GM12878 (cell line): ENCODE data around the gene HMCN2. TPM values are rescaled to one million over a fixed set of nuclear protein-coding genes. Genes with fewer than 3 reads are reported as not detected.

Experiments used
- ATAC-seq: fragments of 200-7000 bp; cut with Tn5 transposase; 3 replicates; pipeline ENCODE4 v1.9.1; 2020; ENCODE audit warnings: mild to moderate bottlenecking, moderate library complexity
- BruUV-seq: library from RNA; stranded (reverse); fragments of 400-500 nt; replicated peaks from 2 replicates; lab custom pipeline; 2021; lab: Mats Ljungman, UMichigan
- CTCF ChIA-PET: fragments of 300-600 bp; sonication (Branson Sonifier 250); formaldehyde crosslinking; extraction: SDS; loops from one replicate; lab custom pipeline; 2021; ENCODE audit warnings: inconsistent platforms; lab: Yijun Ruan, JAX
- POLR2A ChIA-PET: fragments of 350-600 bp; formaldehyde crosslinking; extraction: SDS; loops from one replicate; lab custom pipeline; 2021; ENCODE audit warnings: inconsistent platforms; lab: Charles Lee
- RAD21 ChIA-PET: fragments of 300-600 bp; sonication (Branson Sonifier 250); formaldehyde crosslinking; loops from one replicate; lab custom pipeline; 2023; ENCODE audit warnings: antibody characterized with exemption; ENCODE audit not compliant: unreplicated experiment; lab: Charles Lee
- SMC1A ChIA-PET: fragments of 300-600 bp; sonication (Branson Sonifier 250); formaldehyde crosslinking; loops from one replicate; lab custom pipeline; 2023; ENCODE audit not compliant: unreplicated experiment, uncharacterized antibody; lab: Charles Lee
- DNase-seq: peaks from one replicate; pipeline ENCODE4 v3.0.0-alpha.2; 2011; ENCODE audit warnings: low read depth, low spot score
- FAIRE-seq: peaks from 3 replicates; lab custom pipeline; 2011; peaks lifted over from hg19 to GRCh38; lab: Jason Lieb, UNC
- H2AFZ ChIP-seq: 2 replicates; pipeline ENCODE4 v1.6.0; 2011; ENCODE audit warnings: low read depth, low read length, control low read depth; ENCODE audit not compliant: control insufficient read depth
- H3K27ac ChIP-seq: 2 replicates; pipeline ENCODE4 v1.5.1; 2011; ENCODE audit warnings: control low read depth; ENCODE audit not compliant: control insufficient read depth, insufficient read depth
- H3K27me3 ChIP-seq, 2 experiments: replicated peaks in 1 of 2; 2 replicates each; pipeline versions ENCODE4 v1.6.0 to v1.6.1; 2011; ENCODE audit warnings: low read length in 1 of 2; ENCODE audit not compliant: control insufficient read depth in 2 of 2, insufficient read depth in 2 of 2
- H3K36me3 ChIP-seq, 2 experiments: 2 replicates each; pipeline ENCODE4 v1.5.1; 2011; ENCODE audit warnings: low read length in 1 of 2; ENCODE audit not compliant: control insufficient read depth in 2 of 2, insufficient read depth in 2 of 2
- H3K4me1 ChIP-seq: 2 replicates; pipeline ENCODE4 v1.6.1; 2011; ENCODE audit warnings: mild to moderate bottlenecking, low read length, moderate library complexity, mixed read lengths; ENCODE audit not compliant: control insufficient read depth, insufficient read depth
- H3K4me2 ChIP-seq: 2 replicates; pipeline ENCODE4 v1.6.0; 2011; ENCODE audit warnings: control low read depth; ENCODE audit not compliant: control insufficient read depth, insufficient read depth
- H3K4me3 ChIP-seq: fragments of 200-600 bp; sonication (generic); 2 replicates; pipeline ENCODE4 v1.5.1; 2016
- H3K79me2 ChIP-seq: 2 replicates; pipeline ENCODE4 v1.6.0; 2011; ENCODE audit warnings: low read length; ENCODE audit not compliant: control insufficient read depth, insufficient read depth
- H3K9ac ChIP-seq: 2 replicates; pipeline ENCODE4 v1.8.0; 2011; ENCODE audit warnings: low read length, control low read depth, mixed read lengths; ENCODE audit not compliant: control insufficient read depth, insufficient read depth
- H3K9me3 ChIP-seq: replicated peaks from 3 replicates; pipeline ENCODE4 v1.5.1; 2011; ENCODE audit warnings: mild to moderate bottlenecking, low read length; ENCODE audit not compliant: control insufficient read depth, insufficient read depth
- H4K20me1 ChIP-seq: 2 replicates; pipeline ENCODE4 v1.6.0; 2011; ENCODE audit not compliant: control insufficient read depth, insufficient read depth
- E4F1 ChIP-seq: fragments of 450-650 bp; IDR thresholded peaks from 2 replicates; pipeline ENCODE4 v1.6.1; 2018; ENCODE audit warnings: borderline replicate concordance, mild to moderate bottlenecking; ENCODE audit not compliant: partially characterized antibody
- POLR2AphosphoS2 ChIP-seq: IDR thresholded peaks from 2 replicates; pipeline ENCODE4 v1.6.1; 2011; ENCODE audit warnings: low read depth, mild to moderate bottlenecking, low read length, improper control_type of control experiment, moderate library complexity
- POU2F2 ChIP-seq: IDR thresholded peaks from 3 replicates; pipeline ENCODE4 v1.6.1; 2011; ENCODE audit warnings: low read depth, mild to moderate bottlenecking, low read length, borderline replicate concordance
- SUZ12 ChIP-seq: fragments of 200-600 bp; sonication (generic); IDR thresholded peaks from one replicate; pipeline ENCODE4 v1.6.1; 2018; ENCODE audit warnings: antibody characterized with exemption, mild to moderate bottlenecking; ENCODE audit not compliant: unreplicated experiment
- WGBS: methylation state at CpG from one replicate; pipeline ENCODE4 v1.1.6; 2016; ENCODE audit warnings: low lambda C conversion rate; ENCODE audit not compliant: insufficient replicate concordance, insufficient coverage; ENCODE audit errors: missing lambda C conversion rate; 5-methylcytosine and 5-hydroxymethylcytosine counted together
- in situ Hi-C: fragments of 300-500 bp; cut with MboI; formaldehyde crosslinking; loops from 9 replicates; pipeline ENCODE4 v1.14.3; 2018; ENCODE audit warnings: mixed read lengths
- intact Hi-C: fragments of 100-400 bp; cut with micrococcal nuclease; formaldehyde crosslinking; loops from one replicate; pipeline ENCODE4 v1.14.2; 2022; ENCODE audit not compliant: unreplicated experiment
- polyA plus RNA-seq, 11 experiments: library from polyadenylated mRNA; depleted of rRNA in 4 of 11; unstranded in 6 of 11; stranded (reverse) in 5 of 11; fragments of >200 nt; fragmentation: Nextera tagmentation in 4 of 11; fragmentation: Illumina TruSeq in 1 of 11; extraction: Ambion mirVana in 4 of 11; extraction: Trizol in 1 of 11; gene quantifications; 1 replicate in 1 of 11; 2 replicates in 10 of 11; pipeline versions ENCODE4 v1.2.1 to v1.2.3, GENCODE V29; 2011 to 2016; ENCODE audit warnings: inconsistent platforms in 2 of 11, missing spikeins in 2 of 11, low read depth in 1 of 11
- total RNA-seq, 4 experiments: library from RNA; depleted of rRNA in 3 of 4; stranded (reverse); fragments of >200 nt in 3 of 4; fragmentation: Illumina TruSeq in 1 of 4; extraction: Trizol in 1 of 4; gene quantifications; 2 replicates each; pipeline versions ENCODE4 v1.2.1 to v1.2.3, GENCODE V29; 2013 to 2021
- TF ChIP-seq, protein P1 (sequence below): fragments of 450-650 bp; IDR thresholded peaks from 2 replicates; pipeline ENCODE4 v1.6.1; 2017; ENCODE audit warnings: mild to moderate bottlenecking, moderate library complexity

Gene HMCN2
- total and polyA plus RNA-seq, 10 of the 15 experiments (the other 5 are each of a cell fraction or from before 2014, with no cell fraction given): 0.04 TPM; not detected in 9

DNA sequence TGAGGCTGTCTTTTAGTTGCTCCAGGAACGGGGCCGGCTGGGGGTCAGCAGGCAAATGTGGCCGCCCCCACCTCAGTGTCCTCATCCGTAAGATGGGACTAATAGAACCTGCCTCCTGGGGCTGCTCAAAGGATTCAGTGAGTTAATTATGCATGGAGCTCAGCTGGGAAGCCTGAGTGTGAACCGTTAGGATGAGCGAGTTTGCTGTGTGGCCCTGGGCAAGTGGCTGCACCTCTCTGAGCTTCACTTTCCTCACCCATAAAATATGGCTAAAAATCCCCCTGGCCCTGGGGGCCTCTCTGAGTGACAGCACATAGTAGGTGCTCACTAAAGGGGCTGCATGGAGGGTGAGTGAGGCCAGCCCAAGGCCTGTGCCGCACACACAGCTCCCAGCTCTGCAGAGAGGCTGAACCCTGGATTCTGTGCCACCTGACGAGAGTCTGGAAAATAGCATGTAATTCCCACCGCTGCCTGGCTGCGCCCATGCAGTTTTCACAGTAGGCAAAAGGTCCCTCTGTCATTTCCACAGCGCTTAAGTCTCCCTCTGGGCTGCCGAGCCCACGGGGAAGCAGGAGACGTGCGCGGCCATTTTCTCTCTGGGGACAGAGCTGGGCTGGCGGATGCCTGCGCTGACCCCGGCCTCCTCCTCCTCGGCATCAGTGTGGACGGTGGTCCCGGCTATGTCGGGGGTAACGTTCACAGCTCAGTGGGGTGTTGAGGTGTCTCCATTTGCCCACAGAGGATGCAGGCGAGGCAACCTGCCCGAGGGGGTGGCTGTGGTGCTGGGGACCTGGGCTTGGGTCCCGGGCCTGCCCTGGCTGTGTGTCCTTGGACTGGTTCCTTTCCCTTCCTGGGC, 197.4 kb downstream of the HMCN2 start (continued):
- no peak for TF ChIP-seq E4F1
- TF ChIP-seq SUZ12: no peak
- no peak for TF ChIP-seq POLR2AphosphoS2

GRCh38 chr9:130463763-130464745, 198.5 kb downstream of the HMCN2 start:
- Histone ChIP-seq H3K27me3 (peaks cover 2 to 5% of the 10 kb centered on the region in 2 experiments; a peak in 3 of 4 replicates), H3K4me3 (no peak overlapping the region), H3K27ac (no peak overlapping the region), H2AFZ (no peak overlapping the region), H3K36me3 (no peaks in the 10 kb centered on the region), H4K20me1 (no peaks in the 10 kb centered on the region), H3K9me3 (no peaks in the 10 kb centered on the region), H3K9ac (no peak overlapping the region), H3K4me1 (no peaks in the 10 kb centered on the region), H3K4me2 (no peak overlapping the region), H3K79me2 (no peaks in the 10 kb centered on the region)
- ChIA-PET POLR2A (no interaction called here), RAD21 (interaction anchor here (1.5 kb wide), 1 partner anchor 218 kb away, joined by 4 read pairs; no protein-coding TSS in a partner anchor), SMC1A (interaction anchor here (2.2 kb wide), 1 partner anchor 218 kb away, joined by 7 read pairs; no protein-coding TSS in a partner anchor), CTCF (interaction anchor here (0.6 to 9.4 kb wide), 5 partner anchors 206 to 582 kb away, joined by 3 to 111 read pairs (median 3); no protein-coding TSS in a partner anchor)
- WGBS: 18% methylated on average over 22 of the region's 22 CpGs
- no peak for ATAC-seq
- BruUV-seq: no TSS peak
- TF ChIP-seq, protein P1, sequence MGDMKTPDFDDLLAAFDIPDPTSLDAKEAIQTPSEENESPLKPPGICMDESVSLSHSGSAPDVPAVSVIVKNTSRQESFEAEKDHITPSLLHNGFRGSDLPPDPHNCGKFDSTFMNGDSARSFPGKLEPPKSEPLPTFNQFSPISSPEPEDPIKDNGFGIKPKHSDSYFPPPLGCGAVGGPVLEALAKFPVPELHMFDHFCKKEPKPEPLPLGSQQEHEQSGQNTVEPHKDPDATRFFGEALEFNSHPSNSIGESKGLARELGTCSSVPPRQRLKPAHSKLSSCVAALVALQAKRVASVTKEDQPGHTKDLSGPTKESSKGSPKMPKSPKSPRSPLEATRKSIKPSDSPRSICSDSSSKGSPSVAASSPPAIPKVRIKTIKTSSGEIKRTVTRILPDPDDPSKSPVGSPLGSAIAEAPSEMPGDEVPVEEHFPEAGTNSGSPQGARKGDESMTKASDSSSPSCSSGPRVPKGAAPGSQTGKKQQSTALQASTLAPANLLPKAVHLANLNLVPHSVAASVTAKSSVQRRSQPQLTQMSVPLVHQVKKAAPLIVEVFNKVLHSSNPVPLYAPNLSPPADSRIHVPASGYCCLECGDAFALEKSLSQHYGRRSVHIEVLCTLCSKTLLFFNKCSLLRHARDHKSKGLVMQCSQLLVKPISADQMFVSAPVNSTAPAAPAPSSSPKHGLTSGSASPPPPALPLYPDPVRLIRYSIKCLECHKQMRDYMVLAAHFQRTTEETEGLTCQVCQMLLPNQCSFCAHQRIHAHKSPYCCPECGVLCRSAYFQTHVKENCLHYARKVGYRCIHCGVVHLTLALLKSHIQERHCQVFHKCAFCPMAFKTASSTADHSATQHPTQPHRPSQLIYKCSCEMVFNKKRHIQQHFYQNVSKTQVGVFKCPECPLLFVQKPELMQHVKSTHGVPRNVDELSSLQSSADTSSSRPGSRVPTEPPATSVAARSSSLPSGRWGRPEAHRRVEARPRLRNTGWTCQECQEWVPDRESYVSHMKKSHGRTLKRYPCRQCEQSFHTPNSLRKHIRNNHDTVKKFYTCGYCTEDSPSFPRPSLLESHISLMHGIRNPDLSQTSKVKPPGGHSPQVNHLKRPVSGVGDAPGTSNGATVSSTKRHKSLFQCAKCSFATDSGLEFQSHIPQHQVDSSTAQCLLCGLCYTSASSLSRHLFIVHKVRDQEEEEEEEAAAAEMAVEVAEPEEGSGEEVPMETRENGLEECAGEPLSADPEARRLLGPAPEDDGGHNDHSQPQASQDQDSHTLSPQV: no peak
- no peak for TF ChIP-seq POU2F2
- DNase-seq: no peak
- in situ Hi-C loops (no loop called here), intact Hi-C loops (no loop called here)
- no peak for FAIRE-seq
